Endothelial cell of umbilical vein (primary cell): ENCODE measurements around the gene ARHGDIA. TPM values are rescaled to one million over a fixed set of nuclear protein-coding genes. Genes with fewer than 3 reads are reported as not detected.

Experiments used
- BruUV-seq: library from RNA; stranded (reverse); fragments of 400-500 nt; replicated peaks from 2 replicates; lab custom pipeline; 2021; lab: Mats Ljungman, UMichigan
- CTCF ChIA-PET: fragments of 300-600, 350-600 bp; sonication (Branson Sonifier 250); formaldehyde crosslinking; loops from one replicate; lab custom pipeline; 2021; ENCODE audit warnings: antibody characterized with exemption, inconsistent platforms; lab: Charles Lee
- POLR2A ChIA-PET: fragments of 300-600, 350-600 bp; sonication (Branson Sonifier 250); formaldehyde crosslinking; loops from one replicate; lab custom pipeline; 2021; ENCODE audit warnings: antibody characterized with exemption, inconsistent platforms; lab: Charles Lee
- DNase-seq: peaks from one replicate; pipeline ENCODE4 v3.0.0-alpha.2; 2011; ENCODE audit warnings: low read depth, low spot score
- FAIRE-seq: peaks from 2 replicates; lab custom pipeline; 2011; peaks lifted over from hg19 to GRCh38; lab: Jason Lieb, UNC
- H2AFZ ChIP-seq: 2 replicates; pipeline ENCODE4 v1.6.0; 2012; ENCODE audit warnings: low read depth, low read length, control low read depth, inconsistent platforms
- H3K27ac ChIP-seq: 2 replicates; pipeline ENCODE4 v1.5.1; 2011; ENCODE audit warnings: low read depth, mild to moderate bottlenecking, control low read depth, low read length, moderate library complexity; ENCODE audit not compliant: insufficient read depth
- H3K27me3 ChIP-seq, 2 experiments: 2 replicates each; pipeline versions ENCODE4 v1.6.0 to v1.6.1; 2011; ENCODE audit warnings: low read length in 2 of 2, mixed read lengths in 1 of 2; ENCODE audit not compliant: control insufficient read depth in 2 of 2, insufficient read depth in 2 of 2
- H3K36me3 ChIP-seq, 2 experiments: 2 replicates in 1 of 2; 3 replicates in 1 of 2; pipeline ENCODE4 v1.5.1; 2011; ENCODE audit warnings: low read length in 2 of 2, mild to moderate bottlenecking in 1 of 2, moderate library complexity in 1 of 2; ENCODE audit not compliant: control insufficient read depth in 2 of 2, insufficient read depth in 2 of 2; ENCODE audit errors: extremely low read depth in 1 of 2
- H3K4me1 ChIP-seq: 3 replicates; pipeline ENCODE4 v1.5.1; 2011; ENCODE audit warnings: mild to moderate bottlenecking, low read length; ENCODE audit not compliant: control insufficient read depth, insufficient read depth; ENCODE audit errors: extremely low read depth
- H3K4me2 ChIP-seq: 2 replicates; pipeline ENCODE4 v1.6.1; 2011; ENCODE audit warnings: low read length, control low read depth, mixed read lengths; ENCODE audit not compliant: insufficient read depth
- H3K4me3 ChIP-seq, 3 experiments: fragments of 200-600 bp in 1 of 3; sonication (generic), shearing (Covaris generic) in 1 of 3; replicated peaks in 1 of 3; 2 replicates each; pipeline ENCODE4 v1.5.1; 2011 to 2016; ENCODE audit warnings: control low read depth in 3 of 3, low read length in 3 of 3, mild to moderate bottlenecking in 2 of 3, inconsistent platforms in 1 of 3, low read depth in 1 of 3, moderate library complexity in 1 of 3; ENCODE audit not compliant: insufficient read depth in 1 of 3
- H3K79me2 ChIP-seq: 2 replicates; pipeline ENCODE4 v1.6.0; 2012; ENCODE audit warnings: low read length, inconsistent platforms; ENCODE audit not compliant: control insufficient read depth, insufficient read depth
- H3K9ac ChIP-seq: replicated peaks from 2 replicates; pipeline ENCODE3; 2011; ENCODE audit warnings: low read length, control low read depth; ENCODE audit not compliant: insufficient read depth; ENCODE audit errors: extremely low read depth
- H3K9me1 ChIP-seq: replicated peaks from 3 replicates; pipeline ENCODE4 v1.6.0; 2011; ENCODE audit warnings: mild to moderate bottlenecking, low read length; ENCODE audit not compliant: control insufficient read depth, insufficient read depth; ENCODE audit errors: extremely low read depth
- H3K9me3 ChIP-seq: replicated peaks from 2 replicates; pipeline ENCODE4 v1.5.1; 2012; ENCODE audit warnings: low read length, inconsistent platforms; ENCODE audit not compliant: control insufficient read depth, insufficient read depth
- H4K20me1 ChIP-seq: replicated peaks from 2 replicates; pipeline ENCODE3; 2011; ENCODE audit warnings: mild to moderate bottlenecking, low read length; ENCODE audit not compliant: control insufficient read depth, insufficient read depth; ENCODE audit errors: extremely low read depth
- EZH2 ChIP-seq: IDR thresholded peaks from 2 replicates; pipeline ENCODE4 v1.6.1; 2012; ENCODE audit warnings: borderline replicate concordance, low read depth, mild to moderate bottlenecking, moderate library complexity, low read length, inconsistent platforms; ENCODE audit not compliant: severe bottlenecking
- FOS ChIP-seq: IDR thresholded peaks from 2 replicates; pipeline ENCODE4 v1.6.1; 2011; ENCODE audit warnings: mild to moderate bottlenecking, low read length, moderate library complexity, borderline replicate concordance; ENCODE audit not compliant: insufficient read depth
- GATA2 ChIP-seq: IDR thresholded peaks from 2 replicates; pipeline ENCODE4 v1.7.0; 2011; ENCODE audit warnings: low read depth, mild to moderate bottlenecking, moderate library complexity, mixed read lengths, low read length; ENCODE audit not compliant: insufficient read length, insufficient read depth
- JUN ChIP-seq: IDR thresholded peaks from 2 replicates; pipeline ENCODE4 v1.6.1; 2011; ENCODE audit warnings: borderline replicate concordance, low read depth; ENCODE audit not compliant: insufficient read length, insufficient read depth
- MYC ChIP-seq: IDR thresholded peaks from one replicate; pipeline ENCODE4 v1.6.1; 2011; ENCODE audit warnings: mild to moderate bottlenecking, low read depth, low read length
- POLR2A ChIP-seq: IDR thresholded peaks from 2 replicates; pipeline ENCODE4 v1.6.1; 2012; ENCODE audit warnings: low read depth, mild to moderate bottlenecking, control low read depth, low read length
- POLR2AphosphoS5 ChIP-seq: IDR thresholded peaks from 2 replicates; pipeline ENCODE4 v1.6.1; 2012; ENCODE audit warnings: low read depth, mild to moderate bottlenecking, control low read depth, low read length, moderate library complexity; ENCODE audit not compliant: insufficient read depth
- dilution Hi-C: fragments of 300-500 bp; cut with MboI; formaldehyde crosslinking; loops from one replicate; pipeline ENCODE4 v1.15.0; 2019; ENCODE audit warnings: low sequenced_read_pairs; ENCODE audit not compliant: extremely low pct_ligation_motif_present
- intact Hi-C: fragments of 100-400 bp; cut with micrococcal nuclease; formaldehyde crosslinking; loops from one replicate; pipeline ENCODE4 v1.10.0; 2022
- polyA plus RNA-seq, 4 experiments: library from polyadenylated mRNA; depleted of rRNA in 3 of 4; stranded (reverse) in 3 of 4; unstranded in 1 of 4; fragments of >200 nt; gene quantifications; 2 replicates each; pipeline versions ENCODE4 v1.2.1 to v1.2.3, GENCODE V29; 2011 to 2012; ENCODE audit warnings: missing spikeins in 1 of 4
- total RNA-seq: library from RNA; stranded (reverse); gene quantifications from 2 replicates; pipeline ENCODE4 v1.2.3, GENCODE V29; 2021
- TF ChIP-seq, protein P1 (sequence below): IDR thresholded peaks from 2 replicates; pipeline ENCODE4 v1.6.1; 2011; ENCODE audit not compliant: insufficient read depth, insufficient read length
- TF ChIP-seq, protein P2 (sequence below), 2 donors: IDR thresholded peaks; 1 replicate in 1 of 2; 2 replicates in 1 of 2; pipeline ENCODE4 v1.5.1; 2011; ENCODE audit warnings: low read length in 2 of 2, mild to moderate bottlenecking in 2 of 2, moderate library complexity in 2 of 2, control low read depth in 1 of 2, inconsistent platforms in 1 of 2, low read depth in 1 of 2; ENCODE audit not compliant: insufficient read depth in 1 of 2; ENCODE audit errors: extremely low read depth in 1 of 2

The ARHGDIA gene
- total and polyA plus RNA-seq, 2 donors (not counting 3 experiments of a cell fraction or from before 2014, with no cell fraction given), result 358 to 645 TPM

DNA sequence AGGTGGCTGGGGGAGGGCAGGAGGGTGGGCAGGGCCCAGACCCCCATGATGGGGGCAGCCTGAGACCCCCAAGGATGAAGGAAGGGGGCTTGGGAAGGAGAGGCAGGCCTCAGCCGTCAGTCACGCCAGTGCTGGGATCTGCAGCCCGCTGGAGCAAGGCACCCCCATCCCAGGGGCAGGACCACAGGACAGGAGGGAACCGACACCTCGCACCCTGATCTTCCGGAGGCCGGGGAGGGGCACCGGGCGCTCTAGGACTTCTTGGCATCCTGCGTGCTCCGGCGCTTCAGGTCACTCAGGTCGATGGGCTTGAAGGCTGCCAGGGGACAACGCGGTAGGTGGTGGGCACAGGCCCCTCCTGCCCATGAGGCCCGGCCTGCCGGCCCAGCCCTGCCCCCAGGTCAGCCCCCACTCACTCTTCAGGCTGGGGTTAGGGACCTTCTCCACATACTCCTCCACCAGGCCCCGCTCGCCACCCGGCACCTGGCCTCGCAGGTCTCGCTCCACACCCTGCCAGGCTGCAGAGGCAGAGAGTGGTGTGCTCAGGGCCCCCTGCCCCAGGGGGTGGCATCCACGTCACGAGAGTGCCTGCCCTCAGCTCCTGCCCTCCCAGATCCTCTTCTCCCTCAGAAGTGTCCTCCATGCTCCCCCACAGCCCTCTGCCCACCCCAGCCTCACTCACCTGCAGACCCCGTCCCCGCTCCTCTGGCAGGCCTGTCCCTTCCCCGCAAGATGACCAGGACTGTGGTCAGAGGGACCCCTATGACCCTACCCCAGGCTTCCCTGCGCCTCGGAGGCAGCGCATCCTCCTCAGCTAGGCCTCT, 47.9 kb downstream of the ARHGDIA start:
- CTCF ChIA-PET, result interaction anchor here (2.1 kb wide), 1 partner anchor 17 kb away, joined by 5 read pairs; no protein-coding TSS in a partner anchor
- no TSS peak for BruUV-seq
- POLR2A ChIA-PET, result no interaction called here

More for the DNA sequence above, 47.9 kb downstream of the ARHGDIA start:
- Histone ChIP-seq H3K79me2 (no peaks in the 10 kb centered on the region), H3K4me1 (no peaks in the 10 kb centered on the region), H3K4me2 (no peak overlapping the region), H3K36me3 (peaks cover 0 to 8% of the 10 kb centered on the region in 2 experiments), H4K20me1 (no peaks in the 10 kb centered on the region), H3K9ac (no peak overlapping the region), H3K9me1 (no peaks in the 10 kb centered on the region), H3K27ac (no peak overlapping the region), H3K9me3 (no peaks in the 10 kb centered on the region), H2AFZ (no peak overlapping the region), H3K27me3 (peaks cover 0 to 2% of the 10 kb centered on the region in 2 experiments), H3K4me3 (no peak overlapping the region)
- intact Hi-C loops (no loop called here), dilution Hi-C loops (no loop called here)
- TF ChIP-seq GATA2 (no peak), MYC (no peak), POLR2A (no peak), POLR2AphosphoS5 (no peak), JUN (no peak), EZH2 (no peak), FOS (no peak)
- TF ChIP-seq, protein P1, sequence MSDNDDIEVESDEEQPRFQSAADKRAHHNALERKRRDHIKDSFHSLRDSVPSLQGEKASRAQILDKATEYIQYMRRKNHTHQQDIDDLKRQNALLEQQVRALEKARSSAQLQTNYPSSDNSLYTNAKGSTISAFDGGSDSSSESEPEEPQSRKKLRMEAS, result no peak
- TF ChIP-seq, protein P2, sequence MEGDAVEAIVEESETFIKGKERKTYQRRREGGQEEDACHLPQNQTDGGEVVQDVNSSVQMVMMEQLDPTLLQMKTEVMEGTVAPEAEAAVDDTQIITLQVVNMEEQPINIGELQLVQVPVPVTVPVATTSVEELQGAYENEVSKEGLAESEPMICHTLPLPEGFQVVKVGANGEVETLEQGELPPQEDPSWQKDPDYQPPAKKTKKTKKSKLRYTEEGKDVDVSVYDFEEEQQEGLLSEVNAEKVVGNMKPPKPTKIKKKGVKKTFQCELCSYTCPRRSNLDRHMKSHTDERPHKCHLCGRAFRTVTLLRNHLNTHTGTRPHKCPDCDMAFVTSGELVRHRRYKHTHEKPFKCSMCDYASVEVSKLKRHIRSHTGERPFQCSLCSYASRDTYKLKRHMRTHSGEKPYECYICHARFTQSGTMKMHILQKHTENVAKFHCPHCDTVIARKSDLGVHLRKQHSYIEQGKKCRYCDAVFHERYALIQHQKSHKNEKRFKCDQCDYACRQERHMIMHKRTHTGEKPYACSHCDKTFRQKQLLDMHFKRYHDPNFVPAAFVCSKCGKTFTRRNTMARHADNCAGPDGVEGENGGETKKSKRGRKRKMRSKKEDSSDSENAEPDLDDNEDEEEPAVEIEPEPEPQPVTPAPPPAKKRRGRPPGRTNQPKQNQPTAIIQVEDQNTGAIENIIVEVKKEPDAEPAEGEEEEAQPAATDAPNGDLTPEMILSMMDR (IDR thresholded peaks at IDR 0.05; ENCODE audit: extremely low read depth in 1 of 2, insufficient read depth in 1 of 2, low read depth in 1 of 2, low read length in 2 of 2), result no peak
- no peak for DNase-seq
- no peak for FAIRE-seq
